ENCODE measurements around the gene XYLT1. TPM values are rescaled to one million over a fixed set of nuclear protein-coding genes. Genes with fewer than 3 reads are reported as not detected.

Gene XYLT1
- total and polyA plus RNA-seq, 10 of the 15 experiments (the other 5 are each of a cell fraction or from before 2014, with no cell fraction given): 0.88 to 14.8 (median 5.8) TPM

- TF ChIP-seq E2F8 (IDR thresholded peaks at IDR 0.05; ENCODE audit: low read depth, partially characterized antibody): no peak
- no peak for TF ChIP-seq ZZZ3 (IDR thresholded peaks at IDR 0.05; ENCODE audit: control insufficient read depth, insufficient read length, low read depth)
- peak; percentile 85; the same call in 2 of the 3 replicates for TF ChIP-seq POU2F2 (IDR thresholded peaks at IDR 0.05; ENCODE audit: borderline replicate concordance, low read depth, low read length)
- no peak for TF ChIP-seq NFXL1 (IDR thresholded peaks at IDR 0.05; ENCODE audit: borderline replicate concordance)
- no peak; the same call in 1 of the 2 replicates for TF ChIP-seq TCF12 (IDR thresholded peaks at IDR 0.05; ENCODE audit: low read depth, low read length)
- TF ChIP-seq HDAC2 (IDR thresholded peaks at IDR 0.05): no peak
- peak; percentile 61; the same call in 1 of the 2 replicates for TF ChIP-seq CREM (IDR thresholded peaks at IDR 0.05; ENCODE audit: low read depth)
- no peak for TF ChIP-seq HDAC6 (IDR thresholded peaks at IDR 0.05; ENCODE audit: unreplicated experiment)
- peak; percentile 93 for TF ChIP-seq RUNX3 (IDR thresholded peaks at IDR 0.05; ENCODE audit: low read length)
- TF ChIP-seq ZNF207 (IDR thresholded peaks at IDR 0.05; ENCODE audit: borderline replicate concordance): no peak
- no peak for TF ChIP-seq YBX1 (IDR thresholded peaks at IDR 0.05)
- TF ChIP-seq BMI1 (IDR thresholded peaks at IDR 0.05; ENCODE audit: borderline replicate concordance): no peak
- no peak for TF ChIP-seq BCLAF1 (IDR thresholded peaks at IDR 0.05)
- no peak for TF ChIP-seq E2F4 (IDR thresholded peaks at IDR 0.05; ENCODE audit: low read depth, low read length)
- TF ChIP-seq ATF3 (IDR thresholded peaks at IDR 0.05; ENCODE audit: borderline replicate concordance, extremely low read depth, low read depth, low read length): no peak
- peak in 1 of 2 experiments; percentile 42; a peak in 1 of 4 replicates for TF ChIP-seq ETV6 (conservative IDR thresholded peaks at IDR 0.05 in 1 of 2, IDR thresholded peaks at IDR 0.05 in 1 of 2; ENCODE audit: borderline replicate concordance in 1 of 2, low read depth in 1 of 2)
- no peak for TF ChIP-seq MTA3 (IDR thresholded peaks at IDR 0.05; ENCODE audit: borderline replicate concordance, low read length)
- TF ChIP-seq IRF5 (IDR thresholded peaks at IDR 0.05; ENCODE audit: borderline replicate concordance): no peak
- no peak for TF ChIP-seq CBX3 (IDR thresholded peaks at IDR 0.05; ENCODE audit: borderline replicate concordance, low read depth)
Measured at GRCh38 chr16:17238285-17239028, 232.3 kb downstream of the XYLT1 start (continued).

Measured in GM12878 (cell line).